ENCODE measurements around the gene GOLGA7B.
A peak's percentile ranks its signal among the peaks of the same experiment; 100 is the strongest.
"Not testable (repeated sequence)": the region's sequence is repeated elsewhere in the genome, so short reads cannot be mapped to it uniquely, and the experiment has no call there.

Gene GOLGA7B

GRCh38 chr10:97836446-97836845, 13.2 kb upstream of the GOLGA7B start:
- no peak for DNase-seq

- DNase-seq = no peak
Measured at GRCh38 chr10:97838091-97838490, 11.6 kb upstream of the GOLGA7B start.

- not testable (repeated sequence) for DNase-seq
Measured at GRCh38 chr10:97841166-97841565, 8.5 kb upstream of the GOLGA7B start.

- not testable (repeated sequence) for DNase-seq
Measured at GRCh38 chr10:97842114-97842513, 7.5 kb upstream of the GOLGA7B start.

- DNase-seq = no peak
Measured at GRCh38 chr10:97842656-97843280, 6.9 kb upstream of the GOLGA7B start.

GRCh38 chr10:97843281-97843671, 6.4 kb upstream of the GOLGA7B start:
- DNase-seq = peak; percentile 10

- DNase-seq = not testable (repeated sequence)
Measured at GRCh38 chr10:97843972-97844371, 5.7 kb upstream of the GOLGA7B start.

- no peak for DNase-seq
Measured at GRCh38 chr10:97844678-97845077, 5.0 kb upstream of the GOLGA7B start.

GRCh38 chr10:97849103-97849686, 448 bp upstream of the GOLGA7B start:
- DNase-seq = no peak

- DNase-seq = no peak
Measured at GRCh38 chr10:97850446-97850845, 803 bp downstream of the GOLGA7B start.

GRCh38 chr10:97851341-97852001, 1.8 kb downstream of the GOLGA7B start:
- DNase-seq = no peak

GRCh38 chr10:97852277-97852676, 2.6 kb downstream of the GOLGA7B start:
- no peak for DNase-seq

GRCh38 chr10:97852840-97853405, 3.3 kb downstream of the GOLGA7B start:
- no peak for DNase-seq

- no peak for DNase-seq
Measured at GRCh38 chr10:97854743-97855142, 5.1 kb downstream of the GOLGA7B start.

- DNase-seq = no peak
Measured at GRCh38 chr10:97858001-97858439, 8.4 kb downstream of the GOLGA7B start.

- no peak for DNase-seq
Measured at GRCh38 chr10:97861097-97861750, 11.6 kb downstream of the GOLGA7B start.

- DNase-seq = no peak
Measured at GRCh38 chr10:97861924-97862323, 12.3 kb downstream of the GOLGA7B start.

- DNase-seq = no peak
Measured at GRCh38 chr10:97863808-97864207, 14.2 kb downstream of the GOLGA7B start.

- DNase-seq = no peak
Measured at GRCh38 chr10:97865488-97865887, 15.8 kb downstream of the GOLGA7B start.

GRCh38 chr10:97866524-97867219, 17.0 kb downstream of the GOLGA7B start:
- no peak for DNase-seq

- no peak for DNase-seq
Measured at GRCh38 chr10:97867220-97867800, 17.7 kb downstream of the GOLGA7B start.

GRCh38 chr10:97868134-97868685, 18.6 kb downstream of the GOLGA7B start:
- DNase-seq = no peak

Data from NCI-H1092 (cell line).